Neural cell (in vitro differentiated cells): Measurements from ENCODE around the gene PAAF1. TPM values are rescaled to one million over a fixed set of nuclear protein-coding genes. Genes with fewer than 3 reads are reported as not detected.

ENCODE experiments used
- polyA plus RNA-seq: library from polyadenylated mRNA; depleted of rRNA; stranded (reverse); fragments of >200 nt; gene quantifications from 2 replicates; pipeline ENCODE4 v1.2.3, GENCODE V29; 2014

PAAF1 gene
- polyA plus RNA-seq, 1 donor from 2014 or later: 80.3 TPM

Other genes with a start within 250 kb of the PAAF1 start
- gene PLEKHB1, start 230.4 kb upstream of the PAAF1 start, polyA plus RNA-seq: 0.25 and 0.40 TPM in 2 replicates
- gene RAB6A, start 115.9 kb upstream of the PAAF1 start, polyA plus RNA-seq: 155 and 207 TPM in 2 replicates
- gene MRPL48, start 89.1 kb upstream of the PAAF1 start, polyA plus RNA-seq: 98.3 and 99.9 TPM in 2 replicates
- gene COA4, start 153 bp upstream of the PAAF1 start, polyA plus RNA-seq: 81.8 and 108 TPM in 2 replicates
- gene DNAJB13, start 74.0 kb downstream of the PAAF1 start, polyA plus RNA-seq: not detected in 2 replicates
- gene UCP2, start 105.8 kb downstream of the PAAF1 start, polyA plus RNA-seq: not detected in 2 replicates
- 6.8 and 7.8 TPM in 2 replicates for gene UCP3, start 132.1 kb downstream of the PAAF1 start, polyA plus RNA-seq